CD4-positive, alpha-beta T cell treated with Interleukin-6 for 4 hours (primary cell): ENCODE data around the gene TRMO.

ENCODE experiments used
- DNase-seq: peaks from one replicate; pipeline ENCODE4 v3.0.0-alpha.2; 2020; ENCODE audit warnings: mixed read lengths

Gene TRMO

DNA sequence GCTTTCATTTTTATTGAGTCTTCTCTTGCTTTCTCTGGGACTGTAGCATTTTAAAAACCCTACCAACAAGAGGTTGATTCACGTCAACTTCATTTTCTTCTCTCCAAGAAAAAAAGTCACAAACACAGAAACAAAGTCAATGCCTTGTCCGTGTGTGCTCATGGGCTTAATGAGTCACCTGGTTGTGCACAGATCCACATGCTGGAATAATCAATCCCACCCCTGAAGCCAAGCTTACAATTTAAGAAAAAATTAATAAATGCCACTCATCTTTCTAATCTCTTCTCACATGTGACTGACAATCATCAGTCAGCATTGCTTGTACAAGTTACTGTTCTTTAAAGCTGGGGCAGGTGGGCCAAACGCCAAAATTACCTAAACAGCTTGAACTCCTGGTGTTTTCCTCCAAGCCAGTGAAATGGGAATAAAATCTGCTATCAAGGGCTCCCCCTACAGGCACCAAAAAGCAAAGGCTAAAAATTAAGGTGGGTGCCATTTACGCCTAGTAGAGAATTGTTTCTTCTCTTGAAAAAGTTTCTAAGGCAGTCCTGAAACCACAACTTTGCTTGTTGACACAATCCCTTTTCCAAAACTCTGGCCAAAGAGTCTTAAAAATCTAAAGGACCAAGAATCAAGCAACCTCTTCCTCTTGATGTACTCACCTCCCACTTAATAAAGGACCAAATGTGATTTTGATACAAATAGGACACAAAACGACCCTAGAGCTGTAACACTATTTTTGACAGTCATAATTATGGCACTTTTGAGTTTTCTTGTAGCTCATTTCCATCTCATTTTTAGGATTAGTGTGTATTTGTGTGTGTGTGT lies 21.3 kb downstream of the TRMO start:
- peak; percentile 48 for DNase-seq

- DNase-seq = no peak
Measured at GRCh38 chr9:97900103-97900737, 22.1 kb downstream of the TRMO start.

- DNase-seq = peak; percentile 29
Measured at GRCh38 chr9:97895695-97896332, 26.5 kb downstream of the TRMO start.

GRCh38 chr9:97895211-97895610 lies 27.1 kb downstream of the TRMO start:
- no peak for DNase-seq

GRCh38 chr9:97892421-97892820 lies 29.9 kb downstream of the TRMO start:
- DNase-seq = no peak

DNA sequence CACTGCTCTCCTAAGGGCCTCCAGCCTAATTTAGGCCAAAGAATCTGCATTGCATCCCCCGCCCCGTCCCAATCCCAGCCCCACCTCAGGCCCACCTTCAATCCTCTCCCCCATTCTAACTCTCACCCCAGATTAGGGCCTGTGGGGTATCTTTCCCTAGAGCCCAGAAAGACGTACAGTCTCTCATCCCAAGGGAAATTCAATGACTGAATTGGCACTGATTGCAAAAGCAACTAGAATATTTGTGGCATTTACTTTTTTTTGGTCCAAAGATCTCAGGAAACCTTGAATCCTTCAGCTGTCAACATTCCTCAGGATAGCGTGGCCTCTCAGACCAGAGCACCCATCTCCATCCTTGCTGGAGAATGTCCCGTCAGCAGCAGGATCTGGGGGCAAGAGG lies 30.6 kb downstream of the TRMO start:
- DNase-seq = no peak

DNA sequence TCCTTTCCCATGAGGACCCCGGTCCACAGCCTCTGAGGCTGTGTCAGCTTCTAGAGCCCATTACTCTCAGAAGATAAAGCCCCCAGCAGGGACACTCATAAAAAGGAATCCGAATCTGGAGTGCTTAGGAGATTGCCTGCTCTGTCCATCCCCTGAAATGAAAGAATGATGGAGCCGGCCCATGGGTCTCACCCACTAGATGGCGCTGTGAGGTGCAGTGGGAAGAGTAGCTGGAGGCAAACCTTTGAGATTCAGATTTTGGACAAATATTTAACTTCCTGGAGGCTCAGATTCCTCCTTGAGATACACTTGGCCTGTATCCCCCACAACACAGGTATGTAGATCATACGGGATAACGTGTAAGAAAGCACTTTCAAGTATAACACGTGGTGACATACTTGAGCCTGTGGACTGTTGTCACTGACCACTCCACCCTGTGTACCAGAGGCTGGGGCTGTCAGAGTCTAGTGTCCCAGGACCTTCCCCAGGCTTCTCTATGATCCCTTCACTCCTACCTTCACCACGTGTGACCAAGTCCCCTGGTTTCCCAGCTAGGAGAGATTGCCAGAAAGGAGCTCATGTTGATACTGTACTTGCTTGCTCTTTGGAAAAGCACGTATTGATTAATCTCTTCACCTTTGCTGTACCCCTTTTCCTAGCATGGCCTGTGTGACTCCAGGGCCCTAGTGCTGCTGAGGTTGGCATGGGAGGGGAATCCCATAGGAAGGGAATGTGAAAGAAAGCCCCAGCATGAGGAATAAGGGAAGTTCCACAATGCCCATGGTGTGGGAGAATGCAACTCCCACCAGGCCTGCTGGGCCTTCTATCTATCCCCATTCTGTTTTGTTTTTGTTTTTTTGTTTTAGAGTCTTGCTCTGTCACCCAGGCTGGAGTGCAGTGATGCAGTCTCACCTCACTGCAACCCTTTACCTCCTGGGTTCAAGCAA lies 32.1 kb downstream of the TRMO start:
- DNase-seq = peak; percentile 78

- DNase-seq = no peak
Measured at GRCh38 chr9:97880336-97880735, 42.0 kb downstream of the TRMO start.

GRCh38 chr9:97876061-97876460 lies 46.2 kb downstream of the TRMO start:
- no peak for DNase-seq

DNA sequence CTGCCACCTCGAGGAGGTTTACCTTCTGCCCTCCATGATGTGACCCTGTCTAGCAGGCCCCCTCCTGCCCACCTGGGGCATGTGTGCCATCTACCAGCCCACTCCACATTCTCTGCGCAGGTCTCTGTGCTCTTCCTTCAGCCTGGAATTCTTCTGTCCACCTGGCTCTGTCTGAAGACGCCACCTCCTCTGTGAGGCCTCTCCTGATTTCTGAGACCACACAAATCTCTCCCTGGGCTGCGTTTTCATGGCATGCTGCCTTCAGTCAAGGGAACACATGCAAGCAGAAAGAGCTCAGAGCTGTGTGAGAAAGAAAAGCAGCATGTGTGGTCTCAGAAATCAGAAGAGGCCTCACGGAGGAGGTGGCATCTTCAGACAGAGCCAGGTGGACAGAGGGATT lies 47.2 kb downstream of the TRMO start:
- no peak for DNase-seq

DNA sequence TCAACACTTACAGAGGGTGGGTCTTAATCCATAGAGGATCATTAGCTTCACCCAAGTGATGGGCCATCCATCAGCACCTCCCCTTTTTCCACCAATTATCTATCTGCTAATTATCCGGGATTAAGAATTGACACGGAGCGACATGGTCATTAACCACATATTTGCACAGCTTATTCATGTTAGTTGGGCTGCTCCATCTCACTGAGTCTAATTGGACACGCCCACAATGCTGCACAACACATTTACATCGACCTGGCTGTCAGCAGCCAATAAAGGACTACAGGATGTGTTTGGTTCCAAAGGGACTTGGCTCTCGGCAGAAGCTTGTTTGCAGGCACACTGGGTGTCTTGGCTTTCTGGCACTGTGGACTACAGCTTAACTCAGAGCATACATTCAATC lies 47.7 kb downstream of the TRMO start:
- DNase-seq = no peak

DNA sequence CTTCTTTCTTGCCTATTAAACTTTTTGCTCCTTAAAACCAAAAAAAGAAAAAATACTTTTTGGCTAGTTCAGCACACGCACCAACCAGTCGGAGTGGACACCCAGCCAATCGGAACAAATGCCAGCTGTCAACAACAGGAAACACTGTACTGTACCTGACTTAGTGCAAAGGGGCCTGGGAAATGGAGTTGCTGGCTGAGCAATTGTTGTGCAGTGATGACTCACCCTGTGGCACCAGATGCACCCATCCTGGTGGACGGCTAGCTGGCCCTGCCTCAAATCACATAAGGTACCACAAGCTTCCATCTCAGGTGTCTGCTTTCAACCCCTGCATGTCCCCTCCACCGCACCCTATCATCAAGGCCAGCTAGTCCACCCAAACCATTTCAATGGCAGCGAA lies 48.4 kb downstream of the TRMO start:
- no peak for DNase-seq

DNA sequence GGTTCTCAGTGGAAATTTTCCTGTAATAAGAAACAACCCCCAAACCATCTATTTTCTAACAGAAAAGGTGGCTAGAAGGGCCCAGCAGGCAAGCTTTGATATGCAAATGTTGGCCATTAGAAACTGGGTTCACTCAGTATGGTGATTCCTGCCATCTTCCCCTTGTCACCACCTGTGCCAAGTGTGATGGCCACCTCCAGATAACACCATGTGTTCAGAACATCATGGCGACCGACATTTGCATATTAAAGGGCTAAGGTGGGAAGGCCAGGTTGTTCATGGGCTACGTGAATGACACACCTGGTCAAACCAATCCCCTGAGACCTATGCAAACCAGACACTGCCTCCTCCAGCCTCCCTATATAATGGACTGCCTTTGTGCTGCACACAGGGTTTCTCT lies 48.9 kb downstream of the TRMO start:
- DNase-seq = no peak

- DNase-seq = no peak
Measured at GRCh38 chr9:97868859-97869258, 53.4 kb downstream of the TRMO start.

DNA sequence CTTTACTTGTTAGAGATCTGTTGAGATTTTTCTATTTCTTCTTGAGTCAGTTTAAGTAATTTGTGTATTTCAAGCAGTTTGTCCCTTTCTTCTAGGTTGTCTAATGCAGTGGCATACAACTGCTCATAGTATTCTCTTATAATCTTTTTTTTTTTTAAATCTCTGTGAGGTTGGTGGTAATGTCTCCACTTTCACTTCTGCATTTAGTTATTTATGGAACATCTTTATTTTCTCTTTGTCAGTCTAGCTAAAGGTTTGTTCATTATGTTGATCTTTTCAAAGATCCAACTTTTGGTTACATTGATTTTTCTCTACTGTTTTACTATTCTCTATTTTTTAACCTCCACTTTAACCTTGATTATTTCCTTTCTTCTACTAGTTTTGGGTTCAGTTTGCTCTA lies 55.5 kb downstream of the TRMO start:
- no peak for DNase-seq

DNA sequence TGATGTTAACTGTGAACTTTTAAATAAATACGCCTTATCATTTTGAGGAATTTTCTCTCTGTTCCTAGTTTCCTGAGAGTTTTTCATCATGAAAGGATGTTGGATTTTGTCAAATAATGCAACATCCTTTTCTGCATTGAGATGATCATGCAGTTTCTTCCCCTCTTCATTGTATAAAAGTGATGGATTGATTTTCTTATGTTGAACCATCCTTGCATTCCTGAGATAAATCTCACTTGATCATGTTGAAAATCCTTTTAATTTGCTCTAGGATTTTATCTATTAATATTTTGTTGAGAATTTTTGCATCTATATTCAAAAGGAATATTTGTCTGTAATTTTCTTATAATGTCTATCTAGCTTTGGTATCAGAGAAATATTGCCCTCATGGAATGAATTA lies 56.0 kb downstream of the TRMO start:
- DNase-seq = no peak

- no peak for DNase-seq
Measured at GRCh38 chr9:97864396-97864795, 57.9 kb downstream of the TRMO start.

DNA sequence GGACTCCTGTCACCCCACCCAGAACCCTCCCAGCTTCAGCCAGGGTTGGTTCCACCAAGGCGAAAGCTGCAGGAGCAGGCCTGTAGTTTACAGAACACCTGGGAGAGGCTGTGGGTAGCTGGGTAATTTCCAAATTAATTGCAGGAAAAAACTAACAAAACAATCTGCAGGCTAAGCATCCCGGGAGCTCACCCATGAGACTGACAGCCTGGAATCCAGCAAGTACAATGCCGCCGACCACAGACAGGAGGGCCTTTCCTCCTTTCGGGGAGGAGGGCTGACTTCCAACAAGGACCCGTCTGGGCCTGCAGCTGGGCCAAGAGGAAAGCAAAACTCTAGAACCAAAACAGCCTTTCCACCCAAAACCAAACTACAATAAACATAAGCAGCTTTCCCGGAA lies 59.0 kb downstream of the TRMO start:
- DNase-seq = no peak

DNA sequence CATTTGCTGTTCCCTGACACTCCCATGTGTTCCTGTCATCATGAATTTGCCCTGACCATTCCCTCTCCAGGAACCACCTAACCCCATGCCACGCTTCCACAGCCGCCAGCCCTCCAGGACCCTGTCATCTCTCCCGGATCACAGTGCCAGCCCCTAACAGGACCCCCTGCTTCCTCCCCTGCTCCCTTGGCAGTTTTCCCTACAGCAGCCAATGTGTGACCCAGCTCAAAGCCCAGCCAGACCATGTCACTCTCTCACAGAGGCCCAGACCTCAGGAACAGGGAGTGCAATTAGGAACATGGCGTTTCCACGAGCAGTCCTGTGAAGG lies 61.2 kb downstream of the TRMO start:
- no peak for DNase-seq

DNA sequence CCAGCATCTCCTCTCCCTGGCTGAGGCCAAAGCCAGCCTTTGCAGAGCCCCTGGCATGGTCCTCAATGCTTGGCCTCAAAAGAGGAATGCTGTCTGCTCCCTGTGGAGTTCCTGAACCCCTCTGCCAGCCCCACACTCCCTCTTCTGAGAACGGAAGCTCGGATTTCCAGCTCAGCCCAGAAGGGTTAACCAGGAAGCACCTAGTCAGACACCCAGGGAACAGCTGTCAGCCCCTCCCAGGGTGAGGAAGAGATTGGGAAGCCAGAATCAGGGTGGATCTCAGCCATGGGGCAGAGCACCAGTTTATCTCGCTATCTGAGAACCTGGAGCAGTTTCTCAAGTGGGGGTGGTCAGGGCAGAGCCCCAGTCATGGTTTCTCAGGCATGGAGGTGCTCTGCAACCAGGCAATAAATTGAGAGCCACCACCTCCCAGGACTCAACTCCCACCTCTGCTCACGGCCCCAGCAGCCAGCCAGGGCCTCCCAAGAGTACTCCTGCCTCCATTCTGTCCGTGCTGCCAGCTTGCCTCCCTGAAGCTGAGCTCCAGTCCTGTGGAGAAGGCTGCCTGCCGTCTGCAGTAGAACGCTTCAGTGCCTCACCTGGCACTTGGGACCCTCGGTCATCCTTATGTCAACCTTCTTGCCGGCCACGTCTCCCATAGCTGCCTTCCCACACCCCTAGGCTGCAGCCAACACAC lies 61.7 kb downstream of the TRMO start:
- DNase-seq = no peak

GRCh38 chr9:97859346-97859745 lies 63.0 kb downstream of the TRMO start:
- no peak for DNase-seq

DNA sequence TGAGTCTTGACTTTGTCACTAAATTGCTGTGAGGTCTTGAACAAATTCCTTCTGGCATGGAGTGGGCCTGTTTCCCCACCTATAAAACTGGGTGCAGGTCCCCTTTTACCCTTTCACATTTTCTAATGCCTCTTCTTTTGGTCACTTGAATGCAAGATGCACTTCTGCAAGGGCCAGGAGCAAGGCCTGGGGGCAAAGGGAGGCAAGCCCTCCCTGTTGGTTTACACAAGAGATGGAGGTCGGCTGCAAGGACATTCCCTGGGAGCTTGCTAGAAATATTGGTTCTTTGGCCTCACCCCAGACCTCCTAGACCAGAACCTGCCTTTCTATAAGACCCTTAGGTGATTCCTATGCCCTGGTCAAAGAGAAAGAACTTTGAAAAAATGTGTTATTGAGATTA lies 63.5 kb downstream of the TRMO start:
- no peak for DNase-seq

DNA sequence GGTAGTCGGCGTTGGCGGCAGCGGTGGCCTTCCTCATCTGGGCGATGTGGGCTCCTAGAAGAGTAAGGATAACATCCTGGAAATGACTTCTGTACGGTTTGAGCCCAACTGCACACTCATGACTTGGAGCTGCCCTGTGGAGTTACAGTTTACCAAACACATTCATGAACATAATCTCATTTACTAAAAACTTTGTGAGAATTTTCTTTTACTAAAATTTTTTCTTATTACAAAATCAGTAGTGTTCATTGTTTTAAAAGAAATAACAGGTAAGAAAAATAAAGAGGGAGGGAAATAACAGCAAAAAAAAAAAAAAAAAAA lies 63.9 kb downstream of the TRMO start:
- peak; percentile 22 for DNase-seq
